IMR-90 (cell line): ENCODE measurements around the gene ARHGEF16. TPM values are rescaled to one million over a fixed set of nuclear protein-coding genes. Genes with fewer than 3 reads are reported as not detected.

Experiments
- ATAC-seq: fragments of 200-7000 bp; cut with Tn5 transposase; 2 replicates; pipeline ENCODE4 v1.9.1; 2020; ENCODE audit warnings: low read depth, mild to moderate bottlenecking, moderate library complexity
- BruUV-seq: library from RNA; stranded (reverse); fragments of 400-500 nt; replicated peaks from 2 replicates; lab custom pipeline; 2021; lab: Mats Ljungman, UMichigan
- CTCF ChIA-PET: fragments of 300-600 bp; formaldehyde crosslinking; extraction: SDS; loops from one replicate; lab custom pipeline; 2021; ENCODE audit warnings: antibody characterized with exemption; lab: Yijun Ruan, JAX
- POLR2A ChIA-PET: fragments of 300-600 bp; sonication (Branson Sonifier 250); formaldehyde crosslinking; loops from one replicate; lab custom pipeline; 2022; ENCODE audit warnings: antibody characterized with exemption; ENCODE audit not compliant: unreplicated experiment; lab: Charles Lee
- DNase-seq: peaks from one replicate; pipeline ENCODE4 v3.0.0; 2013
- H2AFZ ChIP-seq: replicated peaks from 2 replicates; pipeline ENCODE3; 2013; ENCODE audit warnings: low read length, mild to moderate bottlenecking; ENCODE audit not compliant: poor library complexity
- H2AK5ac ChIP-seq: 2 replicates; pipeline ENCODE4 v1.6.1; 2013; ENCODE audit warnings: low read depth, low read length, inconsistent platforms
- H2AK9ac ChIP-seq: replicated peaks from 2 replicates; pipeline ENCODE3; 2013; ENCODE audit warnings: mild to moderate bottlenecking, low read depth, low read length, moderate library complexity; ENCODE audit not compliant: poor library complexity
- H2BK120ac ChIP-seq: 2 replicates; pipeline ENCODE4 v1.6.1; 2013; ENCODE audit warnings: low read depth, low read length, inconsistent platforms
- H2BK15ac ChIP-seq: 3 replicates; pipeline ENCODE4 v1.6.1; 2013; ENCODE audit warnings: low read depth, low read length, inconsistent platforms
- H2BK20ac ChIP-seq: 2 replicates; pipeline ENCODE4 v1.6.1; 2013; ENCODE audit warnings: low read depth, mild to moderate bottlenecking, inconsistent platforms, low read length, moderate library complexity
- H2BK5ac ChIP-seq: 2 replicates; pipeline ENCODE4 v1.6.1; 2013; ENCODE audit warnings: mild to moderate bottlenecking, low read depth, low read length, inconsistent platforms; ENCODE audit not compliant: poor library complexity, severe bottlenecking
- H3K14ac ChIP-seq: replicated peaks from 2 replicates; pipeline ENCODE4 v1.6.1; 2013; ENCODE audit warnings: low read depth, low read length, inconsistent platforms
- H3K18ac ChIP-seq: 2 replicates; pipeline ENCODE4 v1.6.1; 2013; ENCODE audit warnings: low read depth, low read length, control low read depth
- H3K23ac ChIP-seq: 2 replicates; pipeline ENCODE4 v1.6.1; 2013; ENCODE audit warnings: low read depth, low read length, inconsistent platforms
- H3K27ac ChIP-seq: 2 replicates; pipeline ENCODE4 v1.5.1; 2013; ENCODE audit warnings: mild to moderate bottlenecking, control low read depth, low read length; ENCODE audit not compliant: insufficient read depth
- H3K27me3 ChIP-seq: 2 replicates; pipeline ENCODE4 v1.6.1; 2013; ENCODE audit warnings: low read length; ENCODE audit not compliant: control insufficient read depth, insufficient read depth
- H3K36me3 ChIP-seq: 2 replicates; pipeline ENCODE4 v1.6.1; 2013; ENCODE audit warnings: low read length, mixed read lengths; ENCODE audit not compliant: control insufficient read depth, insufficient read depth
- H3K4ac ChIP-seq: 2 replicates; pipeline ENCODE4 v1.6.1; 2013; ENCODE audit warnings: low read depth, low read length, inconsistent platforms
- H3K4me1 ChIP-seq: 2 replicates; pipeline ENCODE4 v1.6.1; 2013; ENCODE audit warnings: low read length, mixed read lengths; ENCODE audit not compliant: control insufficient read depth, insufficient read depth
- H3K4me2 ChIP-seq: 2 replicates; pipeline ENCODE4 v1.6.1; 2013; ENCODE audit warnings: low read depth, mild to moderate bottlenecking, control low read depth, low read length, moderate library complexity
- H3K4me3 ChIP-seq: 2 replicates; pipeline ENCODE4 v1.5.1; 2013; ENCODE audit warnings: low read depth, mild to moderate bottlenecking, control low read depth, low read length, moderate library complexity; ENCODE audit not compliant: insufficient read depth
- H3K56ac ChIP-seq: 2 replicates; pipeline ENCODE4 v1.6.1; 2013; ENCODE audit warnings: low read length, inconsistent platforms; ENCODE audit not compliant: insufficient read depth; ENCODE audit errors: extremely low read depth
- H3K79me1 ChIP-seq, 2 experiments: 2 replicates each; pipeline ENCODE4 v1.6.1; 2013; ENCODE audit warnings: low read length in 2 of 2, inconsistent platforms in 1 of 2, low read depth in 1 of 2
- H3K9ac ChIP-seq: 2 replicates; pipeline ENCODE4 v1.6.1; 2013; ENCODE audit warnings: low read depth, low read length, control low read depth
- H3K9me1 ChIP-seq: 2 replicates; pipeline ENCODE4 v1.6.1; 2013; ENCODE audit warnings: low read length, inconsistent platforms; ENCODE audit not compliant: insufficient read depth
- H3K9me3 ChIP-seq: 2 replicates; pipeline ENCODE4 v1.6.1; 2013; ENCODE audit warnings: low read length; ENCODE audit not compliant: control insufficient read depth, insufficient read depth
- H4K20me1 ChIP-seq: 2 replicates; pipeline ENCODE4 v1.6.1; 2013; ENCODE audit warnings: low read length, inconsistent platforms; ENCODE audit not compliant: insufficient read depth
- H4K5ac ChIP-seq: 2 replicates; pipeline ENCODE4 v1.6.1; 2013; ENCODE audit warnings: mild to moderate bottlenecking, low read depth, low read length, control low read depth
- H4K8ac ChIP-seq, 2 experiments: 2 replicates each; pipeline ENCODE4 v1.6.1; 2013; ENCODE audit warnings: low read depth in 2 of 2, low read length in 2 of 2, control low read depth in 1 of 2, inconsistent platforms in 1 of 2
- H4K91ac ChIP-seq: 2 replicates; pipeline ENCODE4 v1.6.1; 2013; ENCODE audit warnings: low read depth, low read length, inconsistent platforms; ENCODE audit not compliant: insufficient read depth
- BHLHE40 ChIP-seq: fragments of 150-350 bp; IDR thresholded peaks from 2 replicates; pipeline ENCODE4 v1.6.1; 2016; ENCODE audit warnings: mild to moderate bottlenecking, low read depth, low read length
- CEBPB ChIP-seq: IDR thresholded peaks from 2 replicates; pipeline ENCODE4 v1.6.1; 2012; ENCODE audit warnings: low read depth, low read length, improper control_type of control experiment
- CHD1 ChIP-seq: IDR thresholded peaks from 2 replicates; pipeline ENCODE4 v1.6.1; 2012; ENCODE audit warnings: low read depth, low read length, improper control_type of control experiment
- ELK1 ChIP-seq: fragments of 150-350 bp; IDR thresholded peaks from 2 replicates; pipeline ENCODE4 v1.6.1; 2016; ENCODE audit warnings: low read depth, mild to moderate bottlenecking, low read length, moderate library complexity, borderline replicate concordance
- FOS ChIP-seq: fragments of 150-350 bp; IDR thresholded peaks from 2 replicates; pipeline ENCODE4 v1.6.1; 2016; ENCODE audit warnings: low read depth, low read length
- MAFK ChIP-seq: IDR thresholded peaks from 2 replicates; pipeline ENCODE4 v1.6.1; 2012; ENCODE audit warnings: low read depth, low read length, improper control_type of control experiment
- MAZ ChIP-seq: IDR thresholded peaks from 2 replicates; pipeline ENCODE4 v1.6.1; 2012; ENCODE audit warnings: low read depth, mild to moderate bottlenecking, low read length, improper control_type of control experiment, moderate library complexity, borderline replicate concordance
- MXI1 ChIP-seq: IDR thresholded peaks from 2 replicates; pipeline ENCODE4 v1.6.1; 2012; ENCODE audit warnings: low read depth, mild to moderate bottlenecking, low read length, moderate library complexity, borderline replicate concordance
- NFE2L2 ChIP-seq: fragments of 150-350 bp; IDR thresholded peaks from 2 replicates; pipeline ENCODE4 v1.6.1; 2016; ENCODE audit warnings: low read depth, mild to moderate bottlenecking, low read length
- POLR2A ChIP-seq: IDR thresholded peaks from 2 replicates; pipeline ENCODE4 v1.6.1; 2012; ENCODE audit warnings: mild to moderate bottlenecking, low read depth, low read length
- RAD21 ChIP-seq: IDR thresholded peaks from 2 replicates; pipeline ENCODE4 v1.6.1; 2012; ENCODE audit warnings: low read length, improper control_type of control experiment
- RCOR1 ChIP-seq: IDR thresholded peaks from 2 replicates; pipeline ENCODE4 v1.6.1; 2012; ENCODE audit warnings: mild to moderate bottlenecking, low read length, improper control_type of control experiment; ENCODE audit not compliant: insufficient replicate concordance
- RFX5 ChIP-seq: IDR thresholded peaks from 2 replicates; pipeline ENCODE4 v1.8.0; 2012; ENCODE audit warnings: low read depth, mild to moderate bottlenecking, low read length, moderate library complexity
- SMC3 ChIP-seq: fragments of 150-350 bp; IDR thresholded peaks from 2 replicates; pipeline ENCODE4 v1.6.1; 2016; ENCODE audit warnings: low read depth, mild to moderate bottlenecking, antibody characterized with exemption, low read length, moderate library complexity
- USF2 ChIP-seq: fragments of 150-350 bp; IDR thresholded peaks from 2 replicates; pipeline ENCODE4 v1.6.1; 2017; ENCODE audit warnings: mild to moderate bottlenecking, antibody characterized with exemption, low read length, low read depth
- WGBS, 2 experiments: methylation state at CpG; one replicate each; pipeline versions ENCODE4 v1.1.5 to v1.1.7; 2013; ENCODE audit warnings: missing lambda C conversion rate in 2 of 2; ENCODE audit not compliant: insufficient read length in 1 of 2; ENCODE audit errors: extremely low coverage in 2 of 2; 5-methylcytosine and 5-hydroxymethylcytosine counted together
- dilution Hi-C: fragments of 300-500 bp; cut with HindIII; formaldehyde crosslinking; loops from one replicate; pipeline ENCODE4 v1.14.3; 2018; ENCODE audit warnings: low sequenced_read_pairs; ENCODE audit not compliant: unreplicated experiment
- in situ Hi-C: fragments of 300-500 bp; cut with MboI; formaldehyde crosslinking; loops from 3 replicates; pipeline ENCODE4 v1.14.3; 2019; ENCODE audit warnings: low sequenced_read_pairs, inconsistent platforms, mixed read lengths
- intact Hi-C: fragments of 100-400 bp; cut with micrococcal nuclease; formaldehyde crosslinking; loops from 2 replicates; pipeline ENCODE4 v1.10.0; 2022
- polyA plus RNA-seq, 3 experiments: library from polyadenylated mRNA; depleted of rRNA; stranded (reverse); fragments of >200 nt; gene quantifications; 2 replicates each; pipeline ENCODE4 v1.2.3, GENCODE V29; 2012; ENCODE audit warnings: low replicate concordance in 1 of 3
- total RNA-seq: library from RNA; depleted of rRNA; stranded (reverse); fragments of >200 nt; gene quantifications from 2 replicates; pipeline ENCODE4 v1.2.3, GENCODE V29; 2012
- TF ChIP-seq, protein P1 (sequence below): conservative IDR thresholded peaks from 2 replicates; pipeline ENCODE4 v1.5.1; 2012; ENCODE audit warnings: mild to moderate bottlenecking, low read depth, low read length, improper control_type of control experiment

ARHGEF16 gene
- total and polyA plus RNA-seq, 2 of the 4 experiments (the other 2 are of a cell fraction), result 0.18 to 0.39 TPM

DNA sequence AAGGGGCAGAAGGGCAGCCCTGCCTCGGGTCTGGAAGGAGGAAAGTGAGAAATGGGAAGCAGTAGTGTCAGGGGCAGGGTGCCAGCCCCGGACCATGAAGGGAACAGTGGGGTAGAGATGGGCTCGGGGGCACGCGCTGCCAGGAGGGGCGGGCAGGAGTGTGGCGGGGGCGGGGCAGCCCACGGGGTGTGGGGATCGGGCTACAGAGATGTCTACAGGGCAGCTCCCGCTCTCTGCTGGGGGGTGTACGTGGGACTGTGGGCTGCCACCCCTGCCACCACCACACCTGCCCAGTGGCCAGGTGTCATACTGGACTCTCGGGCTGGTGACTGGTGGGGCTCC is 7.4 kb downstream of the ARHGEF16 start:
- ChIA-PET CTCF (no interaction called here), POLR2A (no interaction called here)
- dilution Hi-C loops, result no loop called here
- H4K20me1 ChIP-seq, result no peaks in the 10 kb centered on the region
- no TSS peak for BruUV-seq
- WGBS, 2 experiments, result no CpG with 5 or more reads among the region's 13 CpGs
- ATAC-seq (no peak), DNase-seq (no peak)
- no peak overlapping the region for H3K56ac ChIP-seq
- no peak overlapping the region for H3K9ac ChIP-seq
- no peak overlapping the region for H3K4ac ChIP-seq
- no peak overlapping the region for H4K5ac ChIP-seq
- H3K9me3 ChIP-seq, result no peaks in the 10 kb centered on the region
- H4K91ac ChIP-seq, result no peak overlapping the region
- H4K8ac ChIP-seq, result no peak overlapping the region
- no peaks in the 10 kb centered on the region for H3K9me1 ChIP-seq
- no peak overlapping the region for H3K4me3 ChIP-seq
- H3K18ac ChIP-seq, result no peak overlapping the region
- no peaks in the 10 kb centered on the region for H3K79me1 ChIP-seq
- H2BK5ac ChIP-seq, result no peak overlapping the region
- H2AFZ ChIP-seq, result no peak overlapping the region
- no peak overlapping the region for H3K23ac ChIP-seq
- no peak overlapping the region for H2BK15ac ChIP-seq
- in situ Hi-C loops, result no loop called here
- H3K4me2 ChIP-seq, result no peak overlapping the region
- H2BK120ac ChIP-seq, result no peak overlapping the region
- H3K36me3 ChIP-seq, result no peaks in the 10 kb centered on the region
- TF ChIP-seq NFE2L2, result no peak
- TF ChIP-seq MXI1, result no peak
- no peak for TF ChIP-seq MAZ
- no peak for TF ChIP-seq SMC3
- TF ChIP-seq FOS, result no peak
- TF ChIP-seq RAD21, result no peak
- TF ChIP-seq BHLHE40, result no peak
- TF ChIP-seq USF2, result no peak
- TF ChIP-seq MAFK, result no peak
- TF ChIP-seq RCOR1, result no peak
- TF ChIP-seq POLR2A, result no peak
- TF ChIP-seq ELK1, result no peak
- TF ChIP-seq CEBPB, result no peak
- TF ChIP-seq, protein P1, sequence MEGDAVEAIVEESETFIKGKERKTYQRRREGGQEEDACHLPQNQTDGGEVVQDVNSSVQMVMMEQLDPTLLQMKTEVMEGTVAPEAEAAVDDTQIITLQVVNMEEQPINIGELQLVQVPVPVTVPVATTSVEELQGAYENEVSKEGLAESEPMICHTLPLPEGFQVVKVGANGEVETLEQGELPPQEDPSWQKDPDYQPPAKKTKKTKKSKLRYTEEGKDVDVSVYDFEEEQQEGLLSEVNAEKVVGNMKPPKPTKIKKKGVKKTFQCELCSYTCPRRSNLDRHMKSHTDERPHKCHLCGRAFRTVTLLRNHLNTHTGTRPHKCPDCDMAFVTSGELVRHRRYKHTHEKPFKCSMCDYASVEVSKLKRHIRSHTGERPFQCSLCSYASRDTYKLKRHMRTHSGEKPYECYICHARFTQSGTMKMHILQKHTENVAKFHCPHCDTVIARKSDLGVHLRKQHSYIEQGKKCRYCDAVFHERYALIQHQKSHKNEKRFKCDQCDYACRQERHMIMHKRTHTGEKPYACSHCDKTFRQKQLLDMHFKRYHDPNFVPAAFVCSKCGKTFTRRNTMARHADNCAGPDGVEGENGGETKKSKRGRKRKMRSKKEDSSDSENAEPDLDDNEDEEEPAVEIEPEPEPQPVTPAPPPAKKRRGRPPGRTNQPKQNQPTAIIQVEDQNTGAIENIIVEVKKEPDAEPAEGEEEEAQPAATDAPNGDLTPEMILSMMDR, result no peak
- TF ChIP-seq CHD1, result no peak
- TF ChIP-seq RFX5, result no peak
- H2BK20ac ChIP-seq, result no peak overlapping the region
- peaks cover 17% of the 10 kb centered on the region for H3K27me3 ChIP-seq
- no peak overlapping the region for H2AK9ac ChIP-seq
- no peaks in the 10 kb centered on the region for H3K4me1 ChIP-seq
- no peak overlapping the region for H3K27ac ChIP-seq
- intact Hi-C loops, result no loop called here
- H2AK5ac ChIP-seq, result no peak overlapping the region
- no peak overlapping the region for H3K14ac ChIP-seq
